ENCODE measurements around the gene EGR2.
"Not testable (repeated sequence)": the region's sequence is repeated elsewhere in the genome, so short reads cannot be mapped to it uniquely, and the experiment has no call there.

EGR2 gene

DNA sequence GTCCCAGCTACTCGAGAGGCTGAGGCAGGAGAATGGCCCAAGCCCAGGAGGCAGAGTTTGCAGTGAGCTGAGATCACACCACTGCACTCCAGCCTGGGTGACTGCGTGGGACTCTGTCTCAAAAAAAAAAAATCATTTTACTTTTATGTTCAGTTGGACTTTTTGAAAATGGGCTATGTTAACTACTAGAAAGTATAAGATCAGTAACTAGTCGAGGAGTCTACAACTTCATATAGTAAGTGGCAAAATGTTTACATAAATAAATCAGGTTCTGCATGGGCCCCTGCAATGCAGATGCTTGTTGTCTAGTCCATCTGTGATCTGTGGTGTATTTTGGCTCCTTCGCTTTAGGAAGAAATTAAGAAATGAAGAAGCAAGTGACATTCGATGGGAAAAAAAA is 23.9 kb downstream of the EGR2 start:
- H3K27ac ChIP-seq, result no peak overlapping the region
- no peak for TF ChIP-seq CTCF (conservative IDR thresholded peaks at IDR 0.05)

DNA sequence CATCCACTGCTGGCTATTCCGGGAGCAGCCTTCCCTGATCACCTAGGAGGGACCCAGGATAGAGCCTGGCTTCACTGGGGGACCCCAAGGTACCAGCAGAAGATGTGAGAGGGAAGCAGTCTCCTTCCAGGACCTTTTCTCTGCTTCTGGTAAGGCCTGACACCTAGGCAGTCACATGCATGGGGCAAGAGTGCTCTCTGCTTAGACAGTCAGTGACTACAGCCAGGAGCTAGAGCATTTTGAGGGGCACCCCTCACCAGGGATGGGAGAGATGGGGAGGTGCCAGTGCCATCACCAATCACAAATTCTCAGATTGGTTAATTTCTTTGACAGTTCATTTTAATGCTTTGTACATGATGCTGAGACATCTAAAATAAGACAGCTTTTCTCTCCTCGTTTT is 25.6 kb downstream of the EGR2 start:
- no peak for TF ChIP-seq CTCF (conservative IDR thresholded peaks at IDR 0.05)
- no peak overlapping the region for H3K27ac ChIP-seq

DNA sequence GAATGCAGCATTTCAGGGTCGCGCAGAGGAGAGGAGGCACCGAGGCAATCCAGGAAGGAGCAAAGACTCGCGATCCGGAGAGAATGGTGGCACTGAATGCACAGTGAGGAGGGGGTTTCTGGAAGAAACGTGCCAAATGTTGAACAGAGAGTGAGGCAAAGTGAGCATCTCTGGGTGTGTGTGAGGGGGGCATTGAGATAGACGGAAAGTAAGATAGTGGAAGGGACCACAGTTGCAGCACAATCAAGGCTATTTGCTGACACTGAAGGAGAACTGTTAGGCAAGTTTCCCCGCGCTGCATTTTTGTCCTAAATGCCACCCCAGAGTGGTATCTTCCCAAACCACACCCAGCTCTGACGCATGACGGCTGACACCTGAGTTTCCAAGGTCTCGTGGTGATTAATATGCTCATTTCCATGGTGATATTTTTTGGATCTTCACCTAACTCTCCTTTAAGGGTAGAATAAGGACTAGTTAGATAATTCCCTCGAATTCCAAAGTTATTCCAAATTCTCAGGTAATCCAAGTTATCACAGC is 26.1 kb downstream of the EGR2 start:
- TF ChIP-seq CTCF (conservative IDR thresholded peaks at IDR 0.05), result no peak
- no peak overlapping the region for H3K27ac ChIP-seq

GRCh38 chr10:62788861-62789467 is 27.2 kb downstream of the EGR2 start:
- no peak for TF ChIP-seq CTCF (conservative IDR thresholded peaks at IDR 0.05)
- no peak overlapping the region for H3K27ac ChIP-seq

DNA sequence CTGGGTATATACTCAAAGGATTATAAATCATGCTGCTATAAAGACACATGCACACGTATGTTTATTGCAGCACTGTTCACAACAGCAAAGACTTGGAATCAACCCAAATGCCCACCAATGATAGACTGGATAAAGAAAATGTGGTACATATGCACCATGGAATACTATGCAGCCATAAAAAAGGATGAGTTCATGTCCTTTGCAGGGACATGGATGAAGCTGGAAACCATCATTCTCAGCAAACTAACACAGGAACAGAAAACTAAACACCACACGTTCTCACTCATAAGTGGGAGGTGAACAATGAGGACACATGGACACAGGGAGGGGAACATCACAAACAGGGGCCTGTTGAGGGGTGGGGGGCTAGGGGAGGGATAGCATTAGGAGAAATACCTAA is 27.9 kb downstream of the EGR2 start:
- not testable (repeated sequence) for H3K27ac ChIP-seq

GRCh38 chr10:62784537-62784936 is 31.6 kb downstream of the EGR2 start:
- H3K27ac ChIP-seq, result not testable (repeated sequence)

- H3K27ac ChIP-seq, result no peak overlapping the region
- TF ChIP-seq CTCF (conservative IDR thresholded peaks at IDR 0.05), result no peak
Observed at GRCh38 chr10:62779487-62780248, 36.5 kb downstream of the EGR2 start.

DNA sequence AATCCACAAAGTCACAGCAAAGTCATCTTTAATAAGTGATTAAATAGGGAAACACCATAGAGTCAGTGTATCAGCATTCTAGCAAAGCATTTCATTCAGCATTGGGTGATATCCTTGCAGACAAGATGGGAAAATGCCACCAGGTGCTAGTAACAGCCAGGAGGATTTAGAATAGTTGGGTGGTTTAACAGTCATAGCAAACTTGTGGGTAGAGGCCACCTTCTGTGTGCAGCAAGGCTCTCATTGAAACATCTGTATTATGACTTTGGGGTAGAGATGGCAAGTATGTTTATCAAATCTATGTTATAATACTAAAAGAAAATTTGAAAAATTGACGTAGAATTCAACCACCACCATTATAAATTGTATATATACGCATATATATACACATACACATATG is 38.0 kb downstream of the EGR2 start:
- H3K27ac ChIP-seq, result no peak overlapping the region
- TF ChIP-seq CTCF (conservative IDR thresholded peaks at IDR 0.05), result no peak
